Measurements from ENCODE around the gene ZRANB3.

The ZRANB3 gene

DNA sequence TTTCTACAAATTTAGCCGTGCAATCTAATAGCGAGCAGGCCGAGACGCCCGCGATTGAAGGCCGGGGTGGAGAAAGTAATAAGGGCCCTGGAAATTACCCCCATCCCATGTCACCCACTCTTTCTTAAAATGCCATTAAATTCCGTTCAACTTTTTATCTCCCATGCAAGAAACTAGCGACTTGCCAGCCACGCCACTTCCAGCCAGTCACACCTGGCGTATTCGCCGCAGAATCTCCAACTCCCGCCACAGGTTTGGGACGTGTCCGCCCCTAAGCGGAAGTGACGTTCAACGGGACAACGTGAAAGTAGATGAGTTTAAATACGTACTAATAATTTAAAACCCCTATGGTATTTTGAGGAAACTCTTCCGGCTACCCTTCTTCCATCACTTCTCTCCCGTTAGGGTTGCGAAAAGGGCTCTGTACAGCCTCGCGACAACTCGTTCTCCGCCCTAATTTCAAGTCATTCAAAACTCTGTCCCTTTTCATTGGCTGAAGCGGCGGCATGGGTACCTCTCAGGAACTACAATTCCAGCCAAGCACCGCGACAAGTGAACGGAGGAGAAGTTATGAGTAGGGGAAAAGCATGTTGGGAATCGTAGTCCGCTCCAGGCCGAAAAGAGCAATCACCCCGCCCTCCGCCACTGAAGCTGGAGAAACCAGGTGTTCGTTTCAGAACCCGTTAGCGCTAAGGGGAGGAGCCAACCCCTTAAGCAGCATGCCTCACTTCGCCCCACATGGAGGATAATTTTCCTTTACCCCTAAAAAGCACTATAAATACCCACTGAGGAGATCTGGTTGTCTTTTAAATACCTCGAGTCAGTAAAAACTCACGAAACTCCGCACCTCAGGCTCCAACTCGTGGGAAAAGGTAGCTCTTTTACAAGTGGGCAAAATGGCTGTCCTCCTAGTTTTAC is at the start of gene ZRANB3:
Gene ZRANB3, minus strand, starts transcription at position 906 of the 918 bp plus-strand sequence.
- DNase-seq (ENCODE audit: low read depth in 2 of 2), result peak; percentile 98 to 99
- TF ChIP-seq, protein P1, sequence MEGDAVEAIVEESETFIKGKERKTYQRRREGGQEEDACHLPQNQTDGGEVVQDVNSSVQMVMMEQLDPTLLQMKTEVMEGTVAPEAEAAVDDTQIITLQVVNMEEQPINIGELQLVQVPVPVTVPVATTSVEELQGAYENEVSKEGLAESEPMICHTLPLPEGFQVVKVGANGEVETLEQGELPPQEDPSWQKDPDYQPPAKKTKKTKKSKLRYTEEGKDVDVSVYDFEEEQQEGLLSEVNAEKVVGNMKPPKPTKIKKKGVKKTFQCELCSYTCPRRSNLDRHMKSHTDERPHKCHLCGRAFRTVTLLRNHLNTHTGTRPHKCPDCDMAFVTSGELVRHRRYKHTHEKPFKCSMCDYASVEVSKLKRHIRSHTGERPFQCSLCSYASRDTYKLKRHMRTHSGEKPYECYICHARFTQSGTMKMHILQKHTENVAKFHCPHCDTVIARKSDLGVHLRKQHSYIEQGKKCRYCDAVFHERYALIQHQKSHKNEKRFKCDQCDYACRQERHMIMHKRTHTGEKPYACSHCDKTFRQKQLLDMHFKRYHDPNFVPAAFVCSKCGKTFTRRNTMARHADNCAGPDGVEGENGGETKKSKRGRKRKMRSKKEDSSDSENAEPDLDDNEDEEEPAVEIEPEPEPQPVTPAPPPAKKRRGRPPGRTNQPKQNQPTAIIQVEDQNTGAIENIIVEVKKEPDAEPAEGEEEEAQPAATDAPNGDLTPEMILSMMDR (IDR thresholded peaks at IDR 0.05; ENCODE audit: low read depth, low read length), result no peak
- H3K4me3 ChIP-seq (replicated peaks in 1 of 2; ENCODE audit: low read depth in 2 of 2, low read length in 2 of 2), result peak within 1 kb of the TSS; percentile 89 to 96

GRCh38 chr2:135573620-135574019 is 42.6 kb upstream of the ZRANB3 start:
- TF ChIP-seq, protein P1 (IDR thresholded peaks at IDR 0.05; ENCODE audit: low read depth, low read length), result peak; percentile 9
- H3K4me3 ChIP-seq (replicated peaks in 1 of 2; ENCODE audit: low read depth in 2 of 2, low read length in 2 of 2), result no peak overlapping the region
- no peak for DNase-seq (ENCODE audit: low read depth in 2 of 2)

- TF ChIP-seq, protein P1 (IDR thresholded peaks at IDR 0.05; ENCODE audit: low read depth, low read length), result no peak
- no peak for DNase-seq (ENCODE audit: low read depth in 2 of 2)
- H3K4me3 ChIP-seq (replicated peaks in 1 of 2; ENCODE audit: low read depth in 2 of 2, low read length in 2 of 2), result no peak overlapping the region
Measured at GRCh38 chr2:135570884-135571283, 39.9 kb upstream of the ZRANB3 start.

- TF ChIP-seq, protein P1 (IDR thresholded peaks at IDR 0.05; ENCODE audit: low read depth, low read length), result no peak
- DNase-seq (ENCODE audit: low read depth in 2 of 2), result peak in 1 of 2 donors; percentile 69
- H3K4me3 ChIP-seq (replicated peaks in 1 of 2; ENCODE audit: low read depth in 2 of 2, low read length in 2 of 2), result no peak overlapping the region
Measured at GRCh38 chr2:135563793-135564192, 32.8 kb upstream of the ZRANB3 start.

GRCh38 chr2:135561925-135562324 is 30.9 kb upstream of the ZRANB3 start:
- TF ChIP-seq, protein P1 (IDR thresholded peaks at IDR 0.05; ENCODE audit: low read depth, low read length), result no peak
- H3K4me3 ChIP-seq (replicated peaks in 1 of 2; ENCODE audit: low read depth in 2 of 2, low read length in 2 of 2), result no peak overlapping the region
- peak in 1 of 2 donors; percentile 5 for DNase-seq (ENCODE audit: low read depth in 2 of 2)

GRCh38 chr2:135557530-135557929 is 26.5 kb upstream of the ZRANB3 start:
- TF ChIP-seq, protein P1 (IDR thresholded peaks at IDR 0.05; ENCODE audit: low read depth, low read length), result no peak
- DNase-seq (ENCODE audit: low read depth in 2 of 2), result peak; percentile 10 to 11

More at GRCh38 chr2:135557530-135557929, 26.5 kb upstream of the ZRANB3 start:
- H3K4me3 ChIP-seq (replicated peaks in 1 of 2; ENCODE audit: low read depth in 2 of 2, low read length in 2 of 2), result no peak overlapping the region
